Activated T-cell treated with anti-CD3 and anti-CD28 coated beads, Interleukin-2, amount 50 U/mL, for 1 hour (primary cell): ENCODE data around the gene ZC3H8.
"Not testable (repeated sequence)": the region's sequence is repeated elsewhere in the genome, so short reads cannot be mapped to it uniquely, and the experiment has no call there.

ENCODE experiments used
- DNase-seq: peaks from one replicate; pipeline ENCODE4 v3.0.0-alpha.2; 2020

The ZC3H8 gene

GRCh38 chr2:112257575-112257974, 2.7 kb upstream of the ZC3H8 start:
- no peak for DNase-seq

- DNase-seq = no peak
Observed at GRCh38 chr2:112256654-112257053, 1.8 kb upstream of the ZC3H8 start.

GRCh38 chr2:112255875-112256274, 1.0 kb upstream of the ZC3H8 start:
- no peak for DNase-seq

DNA sequence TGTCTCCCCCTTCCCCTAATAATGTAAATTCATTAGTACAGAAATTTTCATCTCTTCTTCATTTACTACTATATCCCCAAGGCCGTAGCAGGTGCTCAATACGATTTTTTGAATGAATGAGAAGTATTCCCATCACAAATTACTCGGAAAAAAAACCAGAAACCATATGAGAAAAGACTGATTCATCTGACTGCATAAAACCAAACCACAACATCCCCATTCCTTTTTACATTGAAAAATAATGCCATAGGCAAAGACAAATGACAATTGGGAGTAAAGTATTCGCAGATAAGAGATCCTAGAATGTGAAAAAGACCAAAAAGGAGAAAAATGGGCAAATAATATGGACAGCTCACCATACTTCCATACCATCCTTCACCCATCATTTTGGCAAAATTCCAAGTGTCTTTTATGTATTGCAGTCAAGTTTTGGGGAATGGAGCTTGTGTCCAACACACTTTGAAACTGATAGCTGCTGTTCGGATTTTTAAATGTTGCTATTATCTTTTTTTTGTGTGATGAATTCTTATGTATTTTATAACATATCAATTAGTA, 1.5 kb downstream of the ZC3H8 start:
- DNase-seq = no peak

DNA sequence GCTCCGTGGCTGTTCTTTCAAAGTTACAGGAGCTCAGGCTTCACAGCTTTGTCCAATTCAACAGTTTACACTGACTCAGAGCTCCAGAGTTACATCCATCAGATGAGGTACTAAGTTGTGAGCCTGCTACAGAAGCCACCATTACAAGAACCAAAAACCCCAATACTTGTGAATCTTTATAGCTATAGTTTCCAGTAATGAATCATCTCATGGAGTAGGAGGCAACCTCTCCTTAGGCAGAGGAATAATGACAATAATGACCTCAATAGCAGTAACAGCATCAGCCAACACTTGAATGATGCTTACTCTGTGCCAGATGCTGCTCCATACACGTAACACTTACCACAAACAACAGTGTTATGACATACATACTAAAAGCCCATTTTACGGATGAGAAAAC, 3.6 kb downstream of the ZC3H8 start:
- no peak for DNase-seq

- DNase-seq = no peak
Observed at GRCh38 chr2:112244854-112245253, 10.0 kb downstream of the ZC3H8 start.

- no peak for DNase-seq
Observed at GRCh38 chr2:112243233-112243632, 11.6 kb downstream of the ZC3H8 start.

GRCh38 chr2:112242384-112242783, 12.5 kb downstream of the ZC3H8 start:
- DNase-seq = no peak

DNA sequence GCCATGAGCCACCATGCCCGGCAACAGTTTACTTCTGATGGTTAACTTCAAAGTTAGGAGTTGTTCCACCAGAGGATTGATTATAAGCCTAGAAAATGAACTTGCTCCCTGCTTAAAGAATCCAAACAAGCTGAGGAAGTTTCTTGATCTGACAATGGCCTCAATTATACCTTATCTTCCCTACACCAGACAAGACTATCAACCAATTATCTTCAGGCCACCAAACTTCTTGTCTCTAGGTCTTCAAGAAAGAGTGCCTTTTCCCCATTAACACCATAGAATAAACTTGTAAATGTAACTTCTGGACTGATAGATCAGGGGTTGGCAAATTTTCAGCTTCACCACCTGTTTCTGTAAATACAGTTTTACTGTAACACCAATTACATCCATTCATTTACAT, 15.0 kb downstream of the ZC3H8 start:
- DNase-seq = no peak

- no peak for DNase-seq
Observed at GRCh38 chr2:112230371-112230770, 24.5 kb downstream of the ZC3H8 start.

- DNase-seq = no peak
Observed at GRCh38 chr2:112229348-112229747, 25.5 kb downstream of the ZC3H8 start.

DNA sequence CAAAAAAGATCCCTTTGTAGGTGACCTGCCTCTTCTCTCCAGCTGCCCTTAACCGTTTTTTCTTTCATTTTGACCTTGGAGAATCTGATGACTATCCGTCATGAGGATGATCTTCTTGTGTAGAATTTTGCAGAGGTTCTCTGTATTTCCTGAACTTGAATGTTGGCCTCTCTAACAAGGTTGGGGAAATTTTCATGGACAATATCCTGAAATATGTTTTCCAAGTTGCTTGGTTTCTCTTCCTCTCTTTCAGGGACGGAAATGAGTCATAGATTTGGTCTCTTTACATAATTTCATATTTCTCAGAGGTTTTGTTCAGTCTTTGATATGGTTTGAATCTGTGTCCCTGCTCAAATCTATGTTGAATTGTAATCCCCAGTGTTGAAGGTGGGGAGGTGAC, 34.0 kb downstream of the ZC3H8 start:
- no peak for DNase-seq

DNA sequence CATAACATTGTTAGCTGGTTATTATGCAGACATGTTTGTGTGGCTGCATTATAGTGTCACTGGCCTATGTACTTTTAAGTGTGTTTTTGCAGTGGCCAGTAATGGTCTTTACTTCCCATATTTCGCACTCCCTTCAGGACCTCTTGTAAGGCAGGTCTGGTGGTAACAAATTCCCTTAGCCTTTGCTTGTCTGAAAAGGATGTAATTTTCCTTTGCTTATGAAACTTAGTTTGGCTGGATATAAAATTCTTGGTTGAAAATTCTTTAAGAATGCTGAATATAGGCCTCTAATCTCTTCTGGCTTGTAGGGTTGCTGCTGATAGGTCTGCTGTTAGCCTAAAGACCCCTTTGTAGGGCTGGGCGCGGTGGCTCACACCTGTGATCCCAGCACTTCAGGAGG, 34.7 kb downstream of the ZC3H8 start:
- DNase-seq = no peak

DNA sequence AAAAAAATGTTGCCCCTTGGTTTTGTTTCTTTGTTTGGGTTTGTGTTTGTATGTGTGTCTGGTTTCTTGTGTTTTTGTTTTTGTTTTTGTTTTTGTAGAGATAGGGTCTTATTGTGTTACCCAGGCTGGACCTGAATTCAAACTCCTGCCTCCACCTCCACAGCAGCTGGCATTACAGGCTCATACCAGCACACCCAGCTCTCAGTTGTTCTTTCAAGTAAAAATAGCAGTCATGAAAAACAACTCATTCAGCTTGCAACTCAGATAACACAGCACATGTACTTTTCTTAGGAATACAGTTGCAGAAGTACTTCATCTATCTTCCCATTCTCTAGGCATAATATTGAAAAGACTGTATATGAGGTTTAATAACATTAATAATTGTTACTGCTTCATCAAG, 37.0 kb downstream of the ZC3H8 start:
- no peak for DNase-seq

- no peak for DNase-seq
Observed at GRCh38 chr2:112216167-112216566, 38.7 kb downstream of the ZC3H8 start.

DNA sequence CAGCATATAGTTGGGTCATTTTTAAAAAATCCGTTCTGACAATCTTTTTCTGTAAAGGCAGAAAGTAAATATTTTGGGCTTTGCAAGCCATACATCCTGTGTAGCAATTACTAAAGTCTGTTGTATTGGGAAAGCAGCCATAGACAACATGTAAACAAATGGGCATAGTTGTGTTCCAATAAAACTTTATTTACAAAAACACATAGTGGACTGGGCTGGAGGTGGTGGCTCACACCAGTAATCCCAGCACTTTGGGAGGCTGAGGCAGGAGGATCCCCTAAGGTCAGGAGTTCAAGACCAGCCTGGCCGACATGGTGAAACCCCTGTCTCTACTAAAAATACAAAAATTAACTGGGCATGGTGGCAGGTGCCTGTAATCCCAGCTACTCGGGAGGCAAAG, 46.9 kb downstream of the ZC3H8 start:
- DNase-seq = not testable (repeated sequence)

DNA sequence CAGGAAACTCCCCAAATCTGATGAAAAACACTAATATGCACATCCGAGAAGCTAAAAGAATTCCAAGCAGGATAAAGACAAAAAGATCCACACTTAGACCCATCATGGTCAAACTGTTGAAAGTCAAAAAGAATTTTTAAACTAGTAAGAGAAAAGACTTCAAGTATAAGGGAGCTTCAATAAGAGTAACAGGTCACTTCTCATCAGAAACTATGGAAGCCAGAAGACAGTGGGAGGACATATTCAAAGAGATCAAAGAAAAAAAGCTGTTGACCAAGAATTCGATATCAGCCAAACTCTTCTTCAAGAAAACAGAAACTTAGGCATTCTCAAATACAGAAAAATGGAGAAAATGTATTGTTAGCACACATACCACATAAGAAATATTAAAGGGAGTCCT, 50.4 kb downstream of the ZC3H8 start:
- no peak for DNase-seq

DNA sequence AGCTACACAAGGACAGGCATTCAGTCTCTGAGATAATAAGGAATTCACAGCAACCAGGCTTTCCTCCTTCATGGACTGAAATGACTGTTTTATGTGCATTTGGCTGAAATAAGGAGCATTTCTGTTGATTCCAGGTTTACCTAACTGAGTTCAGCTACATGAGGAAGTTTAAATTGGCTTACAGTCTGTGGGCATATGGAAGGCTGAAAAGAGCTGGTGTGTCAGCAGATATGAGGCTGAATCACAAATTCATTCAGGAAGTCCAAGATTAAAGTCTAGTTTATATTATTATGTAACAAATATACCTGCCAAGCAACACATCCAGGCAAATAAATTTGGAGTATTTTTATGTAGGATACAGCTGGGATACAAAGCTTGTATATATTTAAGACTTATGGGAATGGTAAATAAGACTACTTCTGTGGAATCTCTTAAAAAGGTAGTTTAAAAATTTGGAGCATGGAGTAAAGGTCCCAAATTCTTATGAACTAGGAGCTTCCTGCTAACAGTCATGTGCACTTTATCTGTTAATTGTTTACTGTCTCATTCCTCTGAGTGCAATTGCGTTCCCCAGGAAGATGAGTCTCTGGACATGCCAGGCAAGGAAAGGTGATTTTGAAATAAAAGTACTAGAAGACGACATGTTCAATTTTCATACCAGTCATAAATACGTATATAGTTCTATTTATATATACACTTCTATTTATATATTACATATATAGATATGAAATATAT, 53.0 kb downstream of the ZC3H8 start:
- no peak for DNase-seq

DNA sequence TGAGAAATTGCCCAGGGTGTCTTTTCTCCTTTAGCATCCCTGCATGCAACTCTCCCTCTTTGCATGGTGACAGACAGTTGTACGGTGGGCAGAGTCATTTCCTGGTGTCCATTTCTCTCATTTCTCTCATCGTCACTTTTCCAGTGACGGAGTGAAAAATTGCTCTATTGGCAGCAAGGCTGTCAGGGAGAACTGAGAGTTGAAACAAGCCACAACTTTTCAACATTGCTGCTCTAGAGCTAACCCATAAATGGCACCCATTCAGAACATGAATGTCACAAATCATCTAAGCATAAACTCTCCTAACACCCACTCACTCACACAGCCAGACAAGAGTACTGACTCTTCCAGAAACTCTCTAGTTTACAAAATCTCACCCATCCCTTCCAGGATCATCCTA, 55.7 kb downstream of the ZC3H8 start:
- no peak for DNase-seq

- no peak for DNase-seq
Observed at GRCh38 chr2:112198780-112199179, 56.1 kb downstream of the ZC3H8 start.

DNA sequence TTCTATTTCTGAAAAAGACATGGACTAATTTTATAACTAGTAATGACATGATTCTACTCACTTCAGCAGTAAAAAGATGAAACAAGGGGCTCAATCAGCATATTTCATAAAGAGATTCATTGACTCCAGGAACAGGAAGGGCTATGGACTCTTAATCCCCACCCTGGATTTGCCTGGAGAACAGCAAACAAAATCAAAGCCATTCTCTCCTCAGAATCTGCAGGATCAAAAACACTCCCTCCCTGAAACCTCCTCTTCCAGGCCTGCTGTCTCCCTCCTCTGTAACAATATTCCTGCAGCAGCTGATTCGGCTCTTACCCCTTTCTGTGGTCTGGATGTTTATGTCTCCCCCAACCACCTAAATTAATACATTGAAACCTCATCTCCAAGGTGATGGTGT, 57.0 kb downstream of the ZC3H8 start:
- no peak for DNase-seq

GRCh38 chr2:112195950-112196349, 58.9 kb downstream of the ZC3H8 start:
- DNase-seq = no peak

GRCh38 chr2:112195167-112195766, 59.6 kb downstream of the ZC3H8 start:
- DNase-seq = no peak

DNA sequence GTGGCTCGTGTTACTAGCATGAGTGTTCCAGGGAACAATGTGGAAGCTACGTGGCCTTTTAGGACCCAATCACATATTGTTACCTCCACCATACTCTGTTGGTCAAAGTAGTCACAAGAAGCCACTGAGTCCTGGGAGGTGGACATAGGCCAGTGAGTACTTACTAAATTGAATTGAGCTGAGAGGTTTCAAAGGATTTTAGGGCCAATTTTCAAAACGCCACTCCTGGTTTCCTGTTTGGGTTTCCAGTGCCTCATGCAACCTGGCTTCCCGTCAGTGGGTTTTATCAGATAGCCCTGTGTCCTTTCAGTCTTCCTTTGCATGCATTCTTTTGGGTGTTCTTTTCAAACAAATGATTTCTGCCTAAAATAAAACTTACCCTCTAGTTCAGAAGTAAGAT, 60.4 kb downstream of the ZC3H8 start:
- no peak for DNase-seq

- no peak for DNase-seq
Observed at GRCh38 chr2:112194028-112194427, 60.8 kb downstream of the ZC3H8 start.
